MM.1S (cell line): ENCODE data around the gene BGN.

Experiments used
- DNase-seq: peaks from one replicate; pipeline ENCODE4 v3.0.0-alpha.2; 2015
- H2AFZ ChIP-seq: fragments of 300-600 bp; sonication (generic); 2 replicates; pipeline ENCODE4 v1.6.0; 2016; ENCODE audit warnings: antibody characterized with exemption, low read length
- H3F3A ChIP-seq: fragments of 300-600 bp; sonication (generic); 2 replicates; pipeline ENCODE4 v1.6.1; 2016; ENCODE audit warnings: mild to moderate bottlenecking, antibody characterized with exemption, low read length, moderate library complexity, mixed read lengths; ENCODE audit not compliant: insufficient read depth
- H3K27ac ChIP-seq: fragments of 300-600 bp; sonication (generic); 2 replicates; pipeline ENCODE4 v1.5.1; 2016; ENCODE audit warnings: mild to moderate bottlenecking, low read length
- H3K27me3 ChIP-seq: fragments of 300-600 bp; sonication (generic); replicated peaks from 2 replicates; pipeline ENCODE4 v1.6.0; 2016; ENCODE audit warnings: low read length; ENCODE audit not compliant: insufficient read depth
- H3K36me3 ChIP-seq: fragments of 300-600 bp; sonication (generic); replicated peaks from 2 replicates; pipeline ENCODE4 v1.6.1; 2016; ENCODE audit warnings: mild to moderate bottlenecking, low read length, mixed read lengths; ENCODE audit not compliant: insufficient read depth
- H3K4me1 ChIP-seq: fragments of 300-600 bp; sonication (generic); 2 replicates; pipeline ENCODE4 v1.6.1; 2016; ENCODE audit warnings: low read length, mixed read lengths
- H3K4me2 ChIP-seq: fragments of 300-600 bp; sonication (generic); 2 replicates; pipeline ENCODE4 v1.6.0; 2016; ENCODE audit warnings: low read depth, low read length
- H3K4me3 ChIP-seq: fragments of 300-600 bp; sonication (generic); 2 replicates; pipeline ENCODE4 v1.5.1; 2016; ENCODE audit warnings: low read length, mixed read lengths
- H3K79me2 ChIP-seq: fragments of 300-600 bp; sonication (generic); 2 replicates; pipeline ENCODE4 v1.6.1; 2016; ENCODE audit warnings: mixed run types, low read length, mixed read lengths
- H3K9ac ChIP-seq: fragments of 300-600 bp; sonication (generic); 2 replicates; pipeline ENCODE4 v1.6.1; 2016; ENCODE audit warnings: low read length, mixed read lengths
- H3K9me2 ChIP-seq: fragments of 300-600 bp; sonication (generic); replicated peaks from 2 replicates; pipeline ENCODE4 v1.6.1; 2016; ENCODE audit warnings: mild to moderate bottlenecking, low read length, mixed read lengths; ENCODE audit not compliant: insufficient read depth
- H3K9me3 ChIP-seq: fragments of 300-600 bp; sonication (generic); replicated peaks from 2 replicates; pipeline ENCODE4 v1.6.1; 2016; ENCODE audit warnings: mild to moderate bottlenecking, low read length, mixed read lengths; ENCODE audit not compliant: insufficient read depth
- H4K20me1 ChIP-seq: fragments of 300-600 bp; sonication (generic); 2 replicates; pipeline ENCODE4 v1.6.1; 2016; ENCODE audit warnings: mild to moderate bottlenecking, low read length, moderate library complexity, mixed read lengths; ENCODE audit not compliant: insufficient read depth
- EZH2 ChIP-seq: fragments of 300-600 bp; sonication (generic); optimal IDR thresholded peaks from 2 replicates; pipeline ENCODE3; 2017; ENCODE audit warnings: low read depth, mild to moderate bottlenecking, antibody characterized with exemption, low read length, mixed read lengths
- EZH2phosphoT487 ChIP-seq: fragments of 300-600 bp; sonication (generic); IDR thresholded peaks from 2 replicates; pipeline ENCODE4 v1.6.1; 2018; ENCODE audit warnings: antibody characterized with exemption, low read length
- TF ChIP-seq, protein P1 (sequence below): fragments of 300-600 bp; sonication (generic); IDR thresholded peaks from 2 replicates; pipeline ENCODE4 v1.5.1; 2016; ENCODE audit warnings: antibody characterized with exemption, low read length, mixed read lengths

BGN gene

DNA sequence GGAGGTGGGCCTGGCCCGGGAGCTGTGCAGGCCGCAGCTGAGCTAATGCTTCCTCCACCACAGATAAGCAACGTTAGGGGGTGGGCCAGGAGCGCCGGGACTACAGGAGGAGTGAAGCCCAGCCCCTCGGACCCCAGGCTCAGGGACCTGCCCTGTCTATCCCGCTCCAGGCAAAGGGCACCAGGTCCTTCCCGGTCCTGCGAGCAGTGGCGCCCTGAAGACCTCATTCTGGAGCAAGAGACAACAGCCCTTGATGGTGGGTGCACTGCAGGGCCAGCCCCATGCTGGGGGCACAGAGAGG, 48.2 kb upstream of the BGN start:
- Histone ChIP-seq H3K9ac (no peak overlapping the region), H3K79me2 (no peaks in the 10 kb centered on the region), H2AFZ (no peak overlapping the region), H3K4me2 (no peak overlapping the region), H3K9me2 (no peaks in the 10 kb centered on the region), H3K4me1 (no peaks in the 10 kb centered on the region), H3K36me3 (no peaks in the 10 kb centered on the region), H3K27ac (no peak overlapping the region), H3K4me3 (no peak overlapping the region), H3K27me3 (no peaks in the 10 kb centered on the region), H4K20me1 (no peaks in the 10 kb centered on the region), H3F3A (no peaks in the 10 kb centered on the region), H3K9me3 (no peaks in the 10 kb centered on the region)
- TF ChIP-seq EZH2phosphoT487 (no peak), EZH2 (no peak)
- TF ChIP-seq, protein P1, sequence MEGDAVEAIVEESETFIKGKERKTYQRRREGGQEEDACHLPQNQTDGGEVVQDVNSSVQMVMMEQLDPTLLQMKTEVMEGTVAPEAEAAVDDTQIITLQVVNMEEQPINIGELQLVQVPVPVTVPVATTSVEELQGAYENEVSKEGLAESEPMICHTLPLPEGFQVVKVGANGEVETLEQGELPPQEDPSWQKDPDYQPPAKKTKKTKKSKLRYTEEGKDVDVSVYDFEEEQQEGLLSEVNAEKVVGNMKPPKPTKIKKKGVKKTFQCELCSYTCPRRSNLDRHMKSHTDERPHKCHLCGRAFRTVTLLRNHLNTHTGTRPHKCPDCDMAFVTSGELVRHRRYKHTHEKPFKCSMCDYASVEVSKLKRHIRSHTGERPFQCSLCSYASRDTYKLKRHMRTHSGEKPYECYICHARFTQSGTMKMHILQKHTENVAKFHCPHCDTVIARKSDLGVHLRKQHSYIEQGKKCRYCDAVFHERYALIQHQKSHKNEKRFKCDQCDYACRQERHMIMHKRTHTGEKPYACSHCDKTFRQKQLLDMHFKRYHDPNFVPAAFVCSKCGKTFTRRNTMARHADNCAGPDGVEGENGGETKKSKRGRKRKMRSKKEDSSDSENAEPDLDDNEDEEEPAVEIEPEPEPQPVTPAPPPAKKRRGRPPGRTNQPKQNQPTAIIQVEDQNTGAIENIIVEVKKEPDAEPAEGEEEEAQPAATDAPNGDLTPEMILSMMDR: no peak
- no peak for DNase-seq

DNA sequence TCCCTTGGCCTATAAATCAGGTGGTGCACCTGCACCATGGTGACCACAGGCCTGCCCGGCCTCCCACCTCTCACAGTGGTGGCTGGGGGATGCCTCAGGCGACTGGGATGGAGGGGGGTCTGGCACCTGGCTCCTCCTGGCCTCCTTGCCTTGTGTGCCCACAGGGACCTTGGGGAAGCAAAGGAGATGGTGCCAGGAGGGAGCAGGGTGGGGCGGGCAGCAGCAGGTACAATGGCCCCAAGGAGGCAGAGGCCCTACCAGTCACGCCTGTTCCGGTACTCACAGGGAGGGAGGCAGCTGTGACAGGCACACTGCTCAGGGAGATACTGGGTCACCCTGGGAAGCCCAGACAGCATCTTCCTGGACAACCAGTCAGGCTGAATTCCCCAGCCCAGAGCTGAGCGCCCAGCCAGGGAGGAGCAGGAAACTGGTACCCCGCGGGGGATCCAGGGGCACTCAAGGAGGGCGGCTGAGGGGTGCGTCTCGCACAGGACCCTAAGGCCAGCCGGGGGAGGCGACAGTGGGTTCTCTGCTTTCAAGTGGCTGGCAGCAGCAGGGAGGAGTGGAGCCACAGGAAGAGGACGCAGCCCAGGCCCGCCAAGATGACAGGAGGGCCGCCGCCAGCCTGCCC, 47.7 kb upstream of the BGN start:
- Histone ChIP-seq H3K9me2 (no peaks in the 10 kb centered on the region), H3K36me3 (no peaks in the 10 kb centered on the region), H3K4me3 (no peak overlapping the region), H4K20me1 (no peaks in the 10 kb centered on the region), H3K27me3 (no peaks in the 10 kb centered on the region), H2AFZ (no peak overlapping the region), H3F3A (no peaks in the 10 kb centered on the region), H3K4me1 (no peaks in the 10 kb centered on the region), H3K9ac (no peak overlapping the region), H3K4me2 (no peak overlapping the region), H3K27ac (no peak overlapping the region), H3K9me3 (no peaks in the 10 kb centered on the region), H3K79me2 (no peaks in the 10 kb centered on the region)
- no peak for TF ChIP-seq EZH2
- no peak for TF ChIP-seq EZH2phosphoT487
- TF ChIP-seq, protein P1: no peak
- DNase-seq: no peak

DNA sequence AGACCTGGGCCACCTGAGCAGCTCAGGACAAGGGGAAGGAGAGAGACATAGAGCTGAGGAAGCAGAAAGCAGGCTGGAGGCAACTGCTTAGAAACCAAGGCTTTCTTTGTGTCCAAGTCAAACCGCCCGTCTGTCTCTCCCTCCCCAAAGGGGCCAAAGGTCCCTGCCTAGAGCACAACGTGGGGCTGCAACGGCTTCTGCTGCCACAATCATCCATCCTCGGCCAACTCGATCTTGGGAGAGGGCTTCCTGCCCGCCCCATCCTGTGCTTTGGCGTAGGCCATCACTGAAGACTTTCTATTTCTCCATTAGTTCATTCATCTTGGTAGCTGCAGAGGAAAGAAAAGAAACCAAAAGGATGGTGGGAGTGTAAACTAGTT, 47.2 kb upstream of the BGN start:
- H3K9me2 ChIP-seq: no peaks in the 10 kb centered on the region
- no peaks in the 10 kb centered on the region for H3K79me2 ChIP-seq
- no peaks in the 10 kb centered on the region for H3K4me1 ChIP-seq
- no peak overlapping the region for H3K4me2 ChIP-seq
- no peak overlapping the region for H3K4me3 ChIP-seq
- H3K9me3 ChIP-seq: no peaks in the 10 kb centered on the region
- H3K27ac ChIP-seq: no peak overlapping the region
- no peaks in the 10 kb centered on the region for H4K20me1 ChIP-seq
- no peak for TF ChIP-seq EZH2
- TF ChIP-seq, protein P1: no peak
- TF ChIP-seq EZH2phosphoT487: no peak
- no peak overlapping the region for H3K9ac ChIP-seq
- no peak for DNase-seq
- H3F3A ChIP-seq: no peaks in the 10 kb centered on the region
- no peaks in the 10 kb centered on the region for H3K27me3 ChIP-seq
- no peaks in the 10 kb centered on the region for H3K36me3 ChIP-seq
- no peak overlapping the region for H2AFZ ChIP-seq
